ENCODE data around the gene HNF1A.
"Not testable (repeated sequence)": the region's sequence is repeated elsewhere in the genome, so short reads cannot be mapped to it uniquely, and the experiment has no call there.

The HNF1A gene

DNA sequence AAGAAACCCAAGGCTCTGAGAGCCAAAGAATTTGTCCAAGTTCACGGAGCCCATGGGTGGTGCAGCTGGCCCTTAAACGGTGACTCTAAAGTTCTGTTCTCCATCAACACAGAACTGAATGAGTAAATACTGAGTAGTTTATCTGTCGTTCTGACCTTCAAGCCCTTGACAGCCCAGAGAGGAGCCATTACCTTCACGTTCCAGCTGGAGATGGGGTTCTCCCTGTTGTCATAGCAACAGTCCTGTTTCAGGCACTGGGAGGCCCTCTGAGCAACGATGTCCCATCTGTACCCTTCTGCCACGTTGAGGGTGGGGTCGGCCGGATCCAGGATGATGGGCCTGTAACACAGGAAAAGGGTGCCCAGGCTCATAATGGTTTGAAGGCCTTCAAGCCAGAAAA, 45.5 kb downstream of the HNF1A start:
- Histone ChIP-seq H3K9me3 (ENCODE audit: control insufficient read depth, insufficient read depth, low read length) (no peaks in the 10 kb centered on the region), H3K4me1 (ENCODE audit: insufficient read depth, low read length) (no peaks in the 10 kb centered on the region), H3K36me3 (ENCODE audit: insufficient read depth, low read length) (no peaks in the 10 kb centered on the region), H3K9ac (ENCODE audit: low read depth, low read length) (no peak overlapping the region)

DNA sequence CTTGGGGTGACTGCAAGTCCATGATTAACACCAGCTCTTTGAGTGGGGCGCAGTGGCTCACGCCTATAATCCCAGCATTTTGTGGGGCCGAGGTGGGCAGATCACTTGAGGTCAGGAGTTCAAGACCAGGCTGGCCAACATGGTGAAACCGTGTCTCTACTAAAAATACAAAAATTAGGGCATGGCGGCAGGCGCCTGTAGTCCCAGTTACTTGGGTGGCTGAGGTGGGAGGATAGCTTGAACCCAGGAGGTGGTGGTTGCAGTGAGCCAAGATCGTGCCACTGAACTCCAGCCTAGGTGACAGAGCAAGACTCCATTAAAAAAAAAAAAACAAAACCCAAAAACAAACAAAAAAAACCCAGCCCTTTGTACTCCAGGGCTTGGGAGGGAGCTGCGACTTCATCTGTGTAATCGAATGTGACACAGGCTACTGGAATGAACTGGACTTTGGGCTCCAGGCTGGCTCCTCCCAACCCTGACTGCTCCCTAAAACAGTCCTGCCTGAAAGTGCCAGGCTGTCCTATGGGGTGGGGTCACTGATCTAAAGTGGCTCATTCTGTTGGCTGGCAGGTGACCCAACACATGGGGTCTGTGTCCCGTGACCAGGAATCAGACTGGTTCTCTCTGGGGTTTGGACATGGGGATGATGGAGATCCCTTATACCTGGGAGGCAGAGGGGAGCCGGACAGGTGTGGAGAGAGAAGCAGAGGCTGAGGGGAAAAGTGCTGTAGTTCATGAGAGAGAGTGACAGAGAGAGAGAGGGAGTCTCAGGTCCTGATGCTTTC, 47.3 kb downstream of the HNF1A start:
- Histone ChIP-seq H3K36me3 (ENCODE audit: insufficient read depth, low read length) (no peaks in the 10 kb centered on the region), H3K9ac (ENCODE audit: low read depth, low read length) (no peak overlapping the region), H3K4me1 (ENCODE audit: insufficient read depth, low read length) (no peaks in the 10 kb centered on the region), H3K9me3 (ENCODE audit: control insufficient read depth, insufficient read depth, low read length) (no peaks in the 10 kb centered on the region)

DNA sequence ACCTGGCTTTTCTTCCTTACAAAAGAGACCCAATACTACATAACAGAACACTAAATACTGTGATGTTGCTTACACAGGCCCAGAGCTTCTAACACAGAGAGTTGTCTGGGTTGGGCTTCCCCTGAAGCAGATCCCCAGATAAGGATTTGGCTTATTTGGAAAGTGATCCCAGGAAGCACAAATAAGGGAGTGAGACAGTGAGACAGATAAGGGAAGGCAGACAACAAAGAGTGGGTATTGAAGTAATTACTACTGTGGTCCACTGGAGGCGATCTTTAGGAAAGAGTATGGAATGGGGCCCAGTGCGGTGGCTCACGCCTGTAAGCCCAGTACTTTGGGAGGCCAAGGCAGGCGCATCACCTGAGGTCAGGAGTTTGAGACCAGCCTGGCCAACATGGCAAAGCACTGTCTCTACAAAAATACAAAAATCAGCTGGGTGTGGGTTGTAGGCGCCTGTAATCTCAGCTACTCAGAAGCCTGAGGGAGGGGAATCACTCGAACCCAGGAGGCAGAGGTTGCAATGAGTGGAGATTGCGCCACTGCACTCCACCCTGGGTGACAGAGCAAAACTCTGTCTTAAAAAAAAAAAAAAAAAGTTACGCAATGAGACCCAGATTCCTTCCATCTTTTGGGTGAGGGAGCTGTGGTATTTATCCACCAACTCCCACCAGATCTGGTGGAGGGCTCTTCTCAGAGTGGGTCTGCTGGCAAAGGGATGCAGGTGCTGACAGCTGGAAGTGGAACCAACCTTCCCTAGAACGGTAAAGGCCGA, 48.1 kb downstream of the HNF1A start:
- Histone ChIP-seq H3K9me3 (ENCODE audit: control insufficient read depth, insufficient read depth, low read length) (no peaks in the 10 kb centered on the region), H3K4me1 (ENCODE audit: insufficient read depth, low read length) (no peaks in the 10 kb centered on the region; the same call in 1 of the 2 replicates), H3K36me3 (ENCODE audit: insufficient read depth, low read length) (no peaks in the 10 kb centered on the region), H3K9ac (ENCODE audit: low read depth, low read length) (no peak overlapping the region)

DNA sequence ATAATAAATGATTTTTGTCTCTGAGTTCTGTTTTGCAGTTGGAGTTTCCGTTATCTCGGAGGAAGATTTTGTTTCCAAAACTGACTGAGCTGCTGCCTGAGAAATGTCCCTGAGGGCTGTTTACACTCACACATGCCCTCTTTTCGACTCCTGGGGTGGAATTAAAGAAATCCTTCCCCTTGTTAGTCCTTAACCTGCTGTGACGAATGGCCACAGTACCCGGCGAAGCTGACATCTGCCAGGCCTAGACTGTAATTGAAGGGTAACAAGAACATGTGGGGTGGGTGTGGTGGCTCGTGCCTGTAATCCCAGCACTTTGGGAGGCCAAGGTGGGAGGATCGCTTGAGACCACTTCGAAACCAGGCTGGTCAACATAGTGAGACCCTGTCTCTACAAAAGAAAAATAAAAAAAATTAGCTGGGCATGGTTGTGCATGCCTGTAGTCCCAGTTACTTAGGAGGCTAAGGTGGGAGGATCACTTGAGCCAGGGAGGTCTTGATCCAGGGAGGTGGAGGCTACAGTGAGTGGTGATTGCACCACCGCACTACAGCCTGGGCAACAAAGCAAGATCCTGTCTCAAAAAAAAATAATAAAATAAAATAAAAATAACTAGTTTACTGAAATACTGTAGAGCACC, 52.4 kb downstream of the HNF1A start:
- peaks cover 5% of the 10 kb centered on the region for H3K4me1 ChIP-seq (ENCODE audit: insufficient read depth, low read length)
- H3K36me3 ChIP-seq (ENCODE audit: insufficient read depth, low read length), result no peaks in the 10 kb centered on the region
- no peaks in the 10 kb centered on the region for H3K9me3 ChIP-seq (ENCODE audit: control insufficient read depth, insufficient read depth, low read length)
- no peak overlapping the region for H3K9ac ChIP-seq (ENCODE audit: low read depth, low read length)

DNA sequence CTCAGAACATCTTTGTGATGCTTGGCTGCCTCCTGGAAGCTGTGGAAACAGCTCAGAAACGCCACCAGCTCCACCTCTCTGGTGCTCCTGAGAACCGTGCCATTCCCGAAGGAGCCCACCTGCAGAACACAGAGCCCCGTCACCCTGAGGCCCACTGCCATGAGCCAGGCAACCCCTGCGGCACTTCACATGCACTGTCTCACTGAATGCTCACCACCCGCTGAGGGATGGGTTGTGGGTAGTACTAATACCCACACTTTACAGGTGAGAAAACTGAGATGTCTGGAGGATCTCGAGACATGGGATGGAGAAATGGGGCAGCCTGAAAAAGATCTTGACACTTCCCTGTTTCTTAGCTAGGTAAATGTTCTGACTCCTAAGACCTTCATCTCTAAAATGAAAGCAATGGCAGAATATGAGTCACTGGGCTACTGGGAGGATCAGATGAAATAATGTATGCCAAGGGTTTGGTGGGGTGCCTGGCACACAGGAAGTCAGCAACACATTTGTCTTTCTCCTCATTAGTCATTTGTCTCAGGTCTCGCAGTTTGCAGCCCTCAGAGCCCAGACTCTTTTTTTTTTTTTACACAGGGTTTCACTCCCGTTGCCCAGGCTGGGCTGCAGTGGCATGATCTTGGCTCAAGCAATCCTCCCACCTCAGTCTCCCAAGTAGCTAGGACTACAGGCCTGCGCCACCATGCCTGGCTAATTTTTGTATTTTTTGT, 55.4 kb downstream of the HNF1A start:
- Histone ChIP-seq H3K9ac (ENCODE audit: low read depth, low read length) (no peak overlapping the region), H3K4me1 (ENCODE audit: insufficient read depth, low read length) (peaks cover 5% of the 10 kb centered on the region), H3K36me3 (ENCODE audit: insufficient read depth, low read length) (no peaks in the 10 kb centered on the region), H3K9me3 (ENCODE audit: control insufficient read depth, insufficient read depth, low read length) (no peaks in the 10 kb centered on the region)

DNA sequence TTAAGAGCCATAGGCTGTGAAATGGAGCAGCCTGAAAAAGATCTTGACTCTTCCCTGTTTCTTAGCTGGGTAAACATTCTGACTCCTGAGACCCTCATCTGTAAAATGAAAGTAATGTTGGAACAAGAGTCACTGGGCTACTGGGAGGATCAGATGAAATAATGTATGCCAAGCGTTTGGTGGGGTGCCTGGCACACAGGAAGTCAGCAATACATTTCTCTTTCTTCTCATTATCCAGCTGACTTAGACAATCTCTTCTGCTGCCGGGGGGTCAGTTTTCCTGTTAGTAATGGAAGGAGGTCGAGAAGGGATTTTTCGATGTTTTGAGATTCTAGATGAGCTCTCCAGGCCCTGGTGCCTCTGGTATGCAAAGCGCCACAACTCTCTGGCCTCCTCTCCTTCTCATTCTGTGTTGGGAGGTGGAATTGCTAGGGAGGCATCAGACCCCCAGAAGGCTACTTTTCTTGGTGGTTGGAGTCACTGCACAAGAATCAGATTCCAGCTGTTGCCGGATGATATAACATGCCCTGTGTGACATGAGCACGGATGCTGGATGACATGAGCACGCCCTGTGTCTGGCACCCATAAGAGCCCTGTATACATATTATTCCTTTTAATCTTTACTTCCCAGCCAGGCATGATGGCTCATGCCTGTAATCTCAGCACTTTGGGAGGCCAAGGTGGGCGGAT, 56.4 kb downstream of the HNF1A start:
- H3K36me3 ChIP-seq (ENCODE audit: insufficient read depth, low read length), result no peaks in the 10 kb centered on the region
- peaks cover 5% of the 10 kb centered on the region for H3K4me1 ChIP-seq (ENCODE audit: insufficient read depth, low read length)
- H3K9me3 ChIP-seq (ENCODE audit: control insufficient read depth, insufficient read depth, low read length), result no peaks in the 10 kb centered on the region
- H3K9ac ChIP-seq (ENCODE audit: low read depth, low read length), result no peak overlapping the region

DNA sequence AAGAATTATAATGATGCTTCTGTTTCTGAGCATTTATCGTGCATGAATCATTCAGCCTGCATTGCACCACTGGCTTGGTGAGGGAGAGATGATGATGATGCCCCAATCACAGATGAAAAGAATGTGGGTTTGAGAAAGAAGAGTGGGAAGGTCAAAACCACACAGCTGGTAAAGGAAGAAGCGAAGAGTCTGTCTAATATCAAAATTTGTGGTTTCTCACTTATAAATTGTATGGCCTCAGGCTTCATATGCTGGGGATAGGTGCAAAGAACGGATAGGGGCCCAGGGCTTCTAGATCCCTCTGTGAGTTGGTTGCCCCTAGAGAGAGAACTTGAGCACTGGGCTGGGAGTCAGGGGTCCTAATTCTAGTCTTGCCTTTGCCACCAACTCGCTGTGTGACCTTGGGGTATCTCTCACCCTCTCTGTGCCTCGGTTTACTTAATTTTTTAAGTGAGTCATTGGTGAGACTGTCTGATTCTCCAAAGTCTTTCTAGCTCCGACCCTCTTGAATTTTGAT, 58.5 kb downstream of the HNF1A start:
- Histone ChIP-seq H3K9me3 (ENCODE audit: control insufficient read depth, insufficient read depth, low read length) (no peaks in the 10 kb centered on the region), H3K9ac (ENCODE audit: low read depth, low read length) (no peak overlapping the region), H3K4me1 (ENCODE audit: insufficient read depth, low read length) (peaks cover 5% of the 10 kb centered on the region), H3K36me3 (ENCODE audit: insufficient read depth, low read length) (no peaks in the 10 kb centered on the region)

DNA sequence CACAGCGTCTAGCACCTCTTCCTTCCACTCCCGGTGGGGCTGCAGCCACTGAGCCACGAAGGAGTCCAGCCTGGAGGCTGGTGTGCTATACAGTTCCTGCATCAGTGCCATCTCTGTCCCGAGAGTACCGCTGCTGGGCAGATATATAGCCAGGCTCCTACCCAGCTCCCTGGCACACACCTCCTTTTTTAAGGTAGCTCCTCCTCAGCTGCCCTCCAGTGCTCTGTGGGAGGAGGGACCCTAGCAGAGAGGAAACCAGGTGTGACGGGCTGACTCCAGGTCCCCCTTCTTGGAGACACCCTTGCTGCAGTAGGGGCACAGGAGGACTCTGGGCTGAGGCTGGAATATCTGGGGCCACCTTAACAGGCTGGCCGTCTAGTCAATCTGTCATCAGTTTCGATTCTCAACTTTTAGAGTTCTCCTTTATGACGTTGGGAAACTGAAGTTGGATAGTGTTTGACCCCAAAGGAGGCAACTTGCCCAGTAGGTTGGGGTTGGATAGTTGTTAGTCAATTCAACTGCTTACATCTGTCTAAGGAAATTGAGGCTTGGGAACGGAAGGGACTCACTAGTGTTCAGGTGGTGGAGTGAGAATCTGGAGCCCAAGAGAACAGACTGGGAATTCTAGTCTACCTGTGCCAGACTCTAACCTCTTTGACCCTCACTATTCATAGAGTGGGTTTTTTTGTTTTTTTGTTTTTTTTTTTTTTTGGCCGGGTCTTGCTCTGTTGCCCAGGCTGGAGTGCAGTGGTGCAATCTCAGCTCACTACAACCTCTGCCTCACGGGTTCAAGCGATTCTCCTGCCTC, 60.7 kb downstream of the HNF1A start, which contains the start of gene OASL:
TSS of gene OASL (minus strand) at position 386 of the 808 bp plus-strand sequence. CDS start at position 111, 275 bp downstream.
- Histone ChIP-seq H3K4me1 (ENCODE audit: insufficient read depth, low read length) (peaks cover 5% of the 10 kb centered on the region), H3K36me3 (ENCODE audit: insufficient read depth, low read length) (no peaks in the 10 kb centered on the region), H3K9me3 (ENCODE audit: control insufficient read depth, insufficient read depth, low read length) (no peaks in the 10 kb centered on the region), H3K9ac (ENCODE audit: low read depth, low read length) (no peak within 1 kb of the TSS)

DNA sequence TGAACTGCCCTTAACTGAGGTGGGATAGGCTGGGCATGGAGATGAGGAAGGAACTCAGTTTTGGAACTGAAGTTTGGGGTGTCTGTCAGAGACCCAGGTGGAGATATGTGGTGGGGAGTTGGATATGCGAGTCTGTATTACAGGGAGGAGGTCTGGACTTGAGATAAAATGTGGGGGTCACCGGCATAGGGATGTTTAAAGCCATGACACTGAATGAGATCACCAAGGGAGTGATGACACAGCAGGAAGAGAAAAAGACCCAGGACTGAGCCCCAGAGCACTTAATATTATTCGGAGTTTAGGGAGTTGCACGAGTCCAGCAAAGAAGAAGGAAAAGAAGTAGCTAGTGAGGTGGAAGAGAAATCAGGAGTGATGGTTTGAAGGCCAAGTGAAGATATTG, 64.7 kb downstream of the HNF1A start:
- no peaks in the 10 kb centered on the region for H3K36me3 ChIP-seq (ENCODE audit: insufficient read depth, low read length)
- H3K9ac ChIP-seq (ENCODE audit: low read depth, low read length), result no peak overlapping the region
- no peaks in the 10 kb centered on the region for H3K9me3 ChIP-seq (ENCODE audit: control insufficient read depth, insufficient read depth, low read length)
- no peaks in the 10 kb centered on the region for H3K4me1 ChIP-seq (ENCODE audit: insufficient read depth, low read length)

DNA sequence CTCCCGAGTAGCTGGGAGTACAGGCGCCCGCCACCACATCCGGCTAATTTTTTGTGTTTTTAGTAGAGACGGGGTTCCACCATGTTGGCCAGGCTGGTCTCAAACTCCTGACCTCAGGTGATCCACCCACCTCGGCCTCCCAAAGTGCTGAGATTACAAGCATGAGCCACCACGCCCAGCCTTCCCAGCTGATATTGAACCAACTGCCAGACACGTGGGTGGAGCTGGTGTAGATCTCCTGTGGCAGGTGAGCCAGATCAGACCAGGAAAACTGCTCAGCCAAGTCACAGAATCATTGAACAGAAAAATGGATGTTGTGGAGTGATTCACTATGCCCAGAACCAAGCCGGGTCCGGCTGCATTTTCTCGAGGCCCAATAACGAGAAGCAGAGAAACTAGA, 69.1 kb downstream of the HNF1A start:
- H3K9me3 ChIP-seq (ENCODE audit: control insufficient read depth, insufficient read depth, low read length); H3K4me1 ChIP-seq (ENCODE audit: insufficient read depth, low read length); H3K9ac ChIP-seq (ENCODE audit: low read depth, low read length); H3K36me3 ChIP-seq (ENCODE audit: insufficient read depth, low read length): not testable (repeated sequence)

DNA sequence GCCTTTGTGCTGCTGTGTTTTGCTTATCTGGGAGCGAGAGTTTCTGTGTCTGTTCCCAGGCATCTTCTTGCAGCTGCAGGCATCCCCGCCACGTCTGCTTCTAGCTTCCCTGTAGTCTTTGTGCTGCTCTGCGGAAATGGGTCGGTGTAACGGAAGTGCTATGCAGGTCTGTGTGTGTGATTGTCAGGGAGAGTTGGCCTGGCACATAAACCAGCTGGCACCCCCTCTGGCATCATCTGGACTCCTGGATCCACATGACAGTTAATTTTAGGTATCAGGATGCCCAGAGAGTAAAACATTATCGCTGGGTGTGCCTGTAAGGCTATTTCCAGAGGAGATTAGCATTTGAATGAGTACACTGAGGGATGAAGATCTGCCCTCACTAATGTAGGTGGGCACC, 70.1 kb downstream of the HNF1A start:
- H3K9ac ChIP-seq (ENCODE audit: low read depth, low read length), result no peak overlapping the region
- no peaks in the 10 kb centered on the region for H3K36me3 ChIP-seq (ENCODE audit: insufficient read depth, low read length)

DNA sequence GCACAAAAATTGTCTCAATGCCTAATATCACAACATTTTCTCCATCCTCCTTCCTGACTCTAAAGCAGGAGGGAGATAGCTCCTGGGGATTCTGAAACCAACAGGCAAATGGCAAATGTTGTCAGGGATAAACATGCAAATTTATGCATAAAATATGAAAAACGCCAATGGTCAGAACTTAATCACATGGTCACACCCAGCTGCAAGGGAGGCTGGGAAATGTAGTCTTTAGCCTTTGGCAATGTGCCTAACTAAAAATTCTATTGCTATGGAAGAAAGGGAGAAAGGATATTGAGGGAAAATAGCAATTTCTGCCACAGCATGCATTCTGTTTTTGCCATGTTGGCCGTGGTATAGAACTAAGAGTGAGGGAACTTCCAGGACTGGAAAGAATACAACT, 72.4 kb downstream of the HNF1A start:
- H3K36me3 ChIP-seq (ENCODE audit: insufficient read depth, low read length), result no peaks in the 10 kb centered on the region
- H3K9me3 ChIP-seq (ENCODE audit: control insufficient read depth, insufficient read depth, low read length), result no peaks in the 10 kb centered on the region
- H3K4me1 ChIP-seq (ENCODE audit: insufficient read depth, low read length), result no peaks in the 10 kb centered on the region
- H3K9ac ChIP-seq (ENCODE audit: low read depth, low read length), result no peak overlapping the region

More for the DNA sequence above, 70.1 kb downstream of the HNF1A start:
- Histone ChIP-seq H3K9me3 (ENCODE audit: control insufficient read depth, insufficient read depth, low read length) (no peaks in the 10 kb centered on the region), H3K4me1 (ENCODE audit: insufficient read depth, low read length) (no peaks in the 10 kb centered on the region)
